NCI-H2196 treated with DMSO at 0.1 percent for 48 hours (cell line): ENCODE data around the gene UBA6.
"Not testable (repeated sequence)": the region's sequence is repeated elsewhere in the genome, so short reads cannot be mapped to it uniquely, and the experiment has no call there.

ENCODE experiments used
- DNase-seq: peaks from one replicate; lab custom pipeline; 2025; ENCODE audit not compliant: unreplicated experiment; lab: John Stamatoyannopoulos, UW

UBA6 gene

DNA sequence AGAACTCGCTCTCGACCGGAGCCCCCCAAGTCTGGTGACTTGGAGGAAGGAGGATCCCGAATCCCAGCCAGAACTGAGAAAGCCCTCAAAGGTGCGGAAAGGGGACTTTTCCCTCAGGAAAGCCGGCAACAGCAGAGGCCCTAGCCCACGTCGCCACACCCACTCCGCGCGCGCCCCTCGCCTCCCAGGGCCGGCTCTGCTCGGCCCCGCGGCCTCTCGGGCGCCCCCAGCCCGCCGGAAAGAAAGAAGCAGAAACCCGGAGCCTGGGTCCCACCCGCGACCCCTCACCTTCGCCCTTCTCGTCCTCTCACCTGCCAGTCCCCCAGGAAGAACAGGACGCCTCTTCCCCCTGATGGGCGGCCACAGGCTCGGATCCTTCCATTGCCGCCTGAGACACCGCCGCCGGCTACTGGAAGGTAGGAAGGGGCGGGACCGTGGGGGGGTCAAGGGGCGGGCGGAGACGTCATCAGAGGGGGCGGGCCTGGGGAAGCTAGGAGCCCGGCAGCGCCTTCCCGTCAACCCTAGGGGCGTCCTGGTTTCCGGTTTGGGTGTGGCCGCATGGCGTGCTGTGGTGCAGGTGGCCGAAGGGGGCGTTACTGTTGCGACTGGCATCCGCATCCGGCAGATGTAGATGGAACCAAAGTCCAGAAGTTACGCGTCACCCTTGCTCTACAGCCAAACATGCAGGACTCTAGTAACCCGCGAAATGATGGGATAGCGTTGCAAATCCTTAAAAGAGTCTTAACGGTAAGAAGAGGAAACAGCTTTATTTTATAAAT lies at the start of gene UBA6:
TSS of gene UBA6 (minus strand) at position 418 of the 779 bp plus-strand sequence. CDS start at position 382, 36 bp downstream.
- peak; percentile 74 for DNase-seq

DNA sequence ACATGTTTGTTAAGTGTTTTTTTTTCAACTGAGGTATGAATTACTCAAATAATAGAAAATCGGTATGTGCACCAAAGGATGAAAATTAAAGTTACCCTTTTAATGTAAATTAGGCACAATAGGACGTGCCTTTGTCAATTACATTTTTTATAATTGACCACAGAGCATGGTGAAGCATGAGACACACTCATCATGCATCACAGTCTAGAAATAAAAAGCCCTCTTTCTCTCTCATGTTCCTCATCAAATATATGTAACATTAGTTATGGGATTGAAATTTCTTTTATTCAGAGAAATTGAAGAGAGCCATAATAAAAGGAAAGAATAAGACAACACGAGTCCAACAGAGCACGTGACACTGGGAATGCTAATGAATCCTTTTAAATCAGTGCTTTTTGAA lies 49.7 kb upstream of the UBA6 start:
- DNase-seq, result no peak

DNA sequence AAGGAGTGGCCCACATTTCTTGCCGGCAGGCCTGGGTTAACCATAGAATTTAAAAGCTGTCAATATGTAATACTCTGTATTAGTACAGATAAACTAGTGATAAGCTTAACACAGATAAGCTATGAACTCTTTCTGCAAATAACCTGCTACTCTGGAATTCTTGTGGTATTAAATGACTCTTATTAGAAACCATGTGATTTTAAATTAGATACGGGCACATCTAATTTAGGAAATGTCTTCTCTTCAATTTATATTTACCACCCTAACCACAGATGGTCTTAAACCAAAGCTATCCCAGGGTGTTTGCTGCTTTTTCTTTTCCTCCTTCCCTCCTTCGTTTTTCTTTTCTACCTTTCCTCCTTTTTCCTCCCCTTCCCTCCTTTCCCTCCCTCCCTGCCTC lies 48.3 kb upstream of the UBA6 start:
- DNase-seq, result no peak

- no peak for DNase-seq
Observed at GRCh38 chr4:67746797-67747495, 46.0 kb upstream of the UBA6 start.

GRCh38 chr4:67744561-67745283 lies 43.8 kb upstream of the UBA6 start:
- DNase-seq, result no peak

DNA sequence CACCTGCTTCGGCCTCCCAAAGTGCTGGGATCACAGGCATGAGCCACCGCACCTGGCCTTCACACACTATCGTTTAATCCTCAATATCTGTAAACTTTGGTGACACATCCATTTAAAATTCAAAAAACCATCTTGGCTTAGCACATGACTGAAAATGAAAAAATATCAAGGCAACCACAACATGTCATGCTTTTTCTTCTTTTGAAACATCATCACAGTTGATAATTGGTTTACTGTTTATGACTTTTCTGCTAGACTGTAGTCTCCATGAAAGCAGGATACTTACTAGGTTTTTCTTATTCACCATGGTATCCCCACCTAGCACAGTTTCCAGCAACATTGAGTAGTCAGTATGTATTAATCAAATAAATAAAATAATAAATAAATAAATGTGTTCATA lies 42.2 kb upstream of the UBA6 start:
- DNase-seq, result no peak

GRCh38 chr4:67736262-67736661 lies 35.3 kb upstream of the UBA6 start:
- DNase-seq, result no peak

DNA sequence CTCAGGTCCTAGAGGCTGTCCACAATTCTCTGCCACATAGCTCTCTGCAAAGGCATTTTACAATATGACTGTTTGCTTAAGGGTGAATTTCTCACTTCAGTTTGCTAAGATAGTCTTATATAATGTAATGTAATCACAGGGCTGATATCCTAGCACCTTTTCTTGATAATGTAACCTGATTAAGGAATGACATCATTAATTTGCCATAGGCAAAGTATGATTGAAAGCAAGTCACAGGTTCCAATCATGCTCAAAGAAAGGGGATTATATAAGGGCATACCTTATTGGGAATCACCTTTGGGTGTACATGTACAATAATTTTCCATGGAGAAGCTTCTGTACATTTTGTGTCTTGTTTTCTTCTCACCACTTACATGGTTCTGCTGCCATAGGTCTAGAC lies 34.4 kb upstream of the UBA6 start:
- no peak for DNase-seq

GRCh38 chr4:67730511-67730910 lies 29.6 kb upstream of the UBA6 start:
- DNase-seq, result not testable (repeated sequence)

GRCh38 chr4:67727124-67727850 lies 26.3 kb upstream of the UBA6 start:
- no peak for DNase-seq

DNA sequence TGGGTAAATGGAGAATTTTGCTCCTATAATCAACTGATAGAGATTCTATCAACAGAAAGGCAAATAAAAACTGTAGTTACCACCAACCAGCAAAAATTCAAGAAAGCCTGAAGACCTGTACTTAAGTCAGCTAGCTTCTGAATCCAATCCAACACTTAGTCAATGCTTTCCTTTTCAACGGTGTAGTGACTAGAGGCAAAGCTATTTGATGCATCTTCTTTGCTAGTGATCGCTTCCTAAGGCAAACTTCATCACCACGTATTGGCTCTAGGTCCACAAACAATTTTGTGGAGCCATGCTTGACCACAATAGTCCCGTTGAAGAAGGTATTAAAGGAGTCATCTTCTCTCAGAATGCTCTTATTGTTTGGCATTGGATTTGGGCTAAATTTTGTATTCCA lies 25.0 kb upstream of the UBA6 start:
- no peak for DNase-seq

GRCh38 chr4:67725132-67725531 lies 24.2 kb upstream of the UBA6 start:
- DNase-seq, result no peak

GRCh38 chr4:67723949-67724348 lies 23.0 kb upstream of the UBA6 start:
- no peak for DNase-seq

- no peak for DNase-seq
Observed at GRCh38 chr4:67723341-67723740, 22.4 kb upstream of the UBA6 start.

DNA sequence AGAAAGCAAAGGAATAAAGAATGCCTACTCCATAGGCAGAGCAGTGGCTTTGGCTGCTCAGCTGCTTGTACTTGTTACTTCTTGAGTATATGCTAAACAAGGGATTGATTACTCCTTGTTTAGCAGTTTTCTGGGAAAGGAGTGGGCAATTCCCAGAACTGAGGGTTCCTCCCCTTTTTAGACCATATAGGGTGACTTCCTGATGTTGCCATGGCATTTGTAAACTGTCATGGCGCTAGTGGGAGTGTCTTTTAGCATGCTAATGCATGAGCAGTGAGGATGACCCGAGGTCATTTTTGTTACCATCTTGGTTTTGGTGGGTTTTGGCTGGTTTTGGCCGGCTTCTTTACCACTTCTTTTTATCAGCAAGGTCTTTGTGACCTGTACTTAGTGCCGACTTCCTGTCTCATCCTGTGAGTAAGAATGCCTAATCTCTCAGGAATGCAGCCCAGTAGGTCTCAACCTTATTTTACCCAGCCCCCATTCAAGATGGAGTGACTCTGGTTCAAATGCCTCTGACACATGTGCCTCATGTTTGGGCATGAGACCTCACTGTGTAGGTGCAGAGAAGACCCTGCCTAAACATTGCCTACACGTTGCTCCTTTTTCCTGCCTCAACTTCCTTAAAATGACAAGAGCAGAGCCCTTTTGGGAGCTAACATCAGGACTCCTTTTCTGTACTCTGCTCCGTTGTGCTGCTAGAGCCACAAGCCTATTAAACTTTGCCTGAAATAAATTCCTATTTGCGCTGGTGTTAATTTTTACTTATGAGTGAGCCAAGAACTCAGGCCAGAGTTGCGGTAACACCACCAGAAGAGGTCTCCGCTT lies 21.0 kb upstream of the UBA6 start:
- DNase-seq, result no peak

DNA sequence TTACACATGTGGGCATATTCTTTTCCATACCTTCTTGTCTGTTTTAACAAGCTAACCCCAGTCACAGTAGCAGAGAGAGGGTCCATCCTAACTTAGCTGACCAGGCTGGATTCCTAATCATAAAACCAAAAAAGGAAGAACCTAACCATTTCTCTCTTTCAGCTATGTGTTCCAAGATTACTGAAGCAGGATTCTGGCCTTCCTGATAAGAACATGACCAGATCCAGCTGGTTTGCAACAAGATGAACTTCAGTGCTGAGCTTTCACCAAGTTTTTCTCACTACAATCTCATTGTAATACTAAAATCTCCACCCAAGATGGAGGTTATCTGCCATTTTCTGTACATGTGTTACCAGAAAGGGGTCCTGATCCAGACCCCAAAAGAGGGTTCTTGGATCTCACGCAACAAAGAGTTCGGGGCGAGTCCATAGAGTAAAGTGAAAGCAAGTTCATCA lies 20.4 kb upstream of the UBA6 start:
- DNase-seq, result no peak

DNA sequence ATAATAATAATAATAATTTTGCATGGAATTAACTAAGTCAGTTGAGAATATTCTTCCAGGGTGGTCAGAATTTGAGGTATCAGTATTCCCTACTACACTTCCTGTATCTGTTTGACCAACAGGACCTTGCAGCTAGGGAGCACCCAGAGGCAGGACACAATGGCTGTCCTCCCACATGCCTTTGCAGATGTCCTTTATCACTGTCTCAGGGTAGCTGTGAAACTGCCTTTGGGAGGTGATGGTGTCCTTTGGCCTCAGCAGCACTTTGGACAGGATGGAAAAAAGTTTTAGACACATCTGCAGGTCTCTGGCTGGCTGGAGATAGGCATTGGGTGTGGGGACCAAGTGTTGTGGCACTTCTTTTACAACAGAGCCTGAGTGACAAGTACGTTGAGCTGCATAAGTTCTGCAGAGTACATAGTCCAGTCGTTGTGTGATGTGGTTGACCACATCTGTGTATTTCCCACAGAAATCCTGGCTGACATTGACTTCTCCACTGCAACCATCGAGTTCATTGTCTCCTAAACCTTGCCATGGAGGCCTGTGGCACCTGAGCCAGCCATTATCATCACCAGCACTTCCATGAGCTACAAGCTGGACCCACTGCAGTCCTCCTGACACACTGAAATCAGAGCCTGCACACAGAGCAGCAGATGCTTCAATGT lies 19.1 kb upstream of the UBA6 start:
- no peak for DNase-seq

DNA sequence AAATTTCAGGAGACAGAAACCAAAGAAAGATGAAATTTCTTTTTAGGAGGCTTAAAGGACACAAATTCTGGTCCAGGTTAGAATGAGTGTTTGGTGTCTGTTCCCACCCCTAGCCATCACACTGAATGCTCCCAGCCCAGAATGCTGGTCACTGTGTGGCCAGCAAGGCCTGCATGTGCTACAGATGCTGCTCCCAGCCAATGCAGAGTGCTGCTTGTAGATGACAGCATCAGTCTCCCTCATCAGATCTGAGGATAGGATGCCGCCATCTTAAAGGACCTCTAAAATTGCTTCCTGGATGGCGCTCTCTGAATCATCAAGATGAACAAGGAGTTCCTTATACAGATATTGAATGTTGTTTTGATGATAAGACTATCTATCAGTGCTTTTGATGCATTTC lies 17.9 kb upstream of the UBA6 start:
- no peak for DNase-seq

DNA sequence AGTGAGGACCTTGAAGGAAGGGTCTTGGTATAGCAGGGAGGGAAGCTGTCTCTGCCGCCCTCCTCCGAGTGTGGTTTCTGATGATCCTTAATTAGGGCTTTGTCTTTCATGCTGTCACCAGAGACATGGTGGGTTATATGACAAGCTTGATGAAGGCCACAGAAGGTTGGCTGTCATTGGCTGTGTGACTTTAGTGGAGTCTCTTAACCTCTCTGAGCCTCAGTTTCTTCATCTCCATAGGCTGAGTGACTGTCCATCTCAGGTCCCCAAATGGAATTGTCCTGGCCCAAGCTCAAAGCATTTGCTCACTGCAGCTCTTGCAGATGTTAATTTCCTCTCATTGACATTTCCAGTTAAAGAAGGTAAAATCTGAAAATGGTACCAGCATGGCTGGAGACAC lies 16.6 kb upstream of the UBA6 start:
- no peak for DNase-seq

GRCh38 chr4:67714955-67715354 lies 14.0 kb upstream of the UBA6 start:
- DNase-seq, result no peak
